Stimulated activated CD4-positive, alpha-beta T cell treated with anti-CD3 and anti-CD28 coated beads, Interleukin-12 subunit alpha, Interleukin-12 subunit beta, amount 100 ng/mL, for 48 hours (primary cell): ENCODE measurements around the gene EPN3.

Experiments
- DNase-seq, 3 donors: peaks; one replicate each; pipeline ENCODE4 v3.0.0-alpha.2; 2020; ENCODE audit warnings: low read depth in 2 of 3, low spot score in 1 of 3

EPN3 gene

DNA sequence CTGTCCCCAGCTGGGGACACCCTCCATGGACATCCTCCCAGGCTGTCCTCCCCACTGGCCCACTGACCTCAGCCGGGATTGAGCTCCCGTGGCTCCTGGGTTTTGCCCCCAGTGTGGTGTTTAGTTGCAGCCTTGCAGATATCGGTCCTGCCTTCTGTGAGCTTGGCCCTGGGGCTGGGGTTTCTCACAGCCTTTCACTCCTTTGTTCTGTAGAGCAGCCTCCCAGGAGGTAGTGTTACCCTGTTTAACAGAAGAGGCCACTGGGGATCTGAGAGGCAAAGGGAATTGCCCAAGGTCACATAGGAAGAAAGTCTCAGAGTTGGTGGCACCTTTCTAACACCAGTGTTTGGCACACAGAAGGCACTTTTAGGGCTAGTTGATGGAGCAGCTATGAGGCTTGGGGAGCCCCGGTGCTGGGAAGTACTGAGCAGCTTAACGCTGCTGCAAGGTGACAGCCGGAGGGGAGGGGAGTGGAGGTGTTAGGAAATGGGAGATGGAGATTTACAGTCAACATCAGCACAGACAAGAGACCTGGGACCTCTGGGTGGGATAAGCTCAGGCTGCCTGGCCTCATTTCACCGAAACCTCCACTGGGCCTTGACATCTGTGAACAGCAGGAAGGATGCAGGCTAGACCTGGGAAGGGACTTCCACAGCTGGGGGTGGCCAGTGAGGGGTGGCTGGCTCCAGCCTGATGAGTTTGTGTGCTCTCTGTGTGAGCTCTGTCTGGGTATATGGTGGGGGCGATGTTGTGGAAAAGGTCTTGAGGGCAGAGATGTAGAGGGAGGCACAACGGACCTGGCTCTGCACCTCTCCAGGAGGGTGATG, 54.1 kb downstream of the EPN3 start:
- no peak for DNase-seq

DNA sequence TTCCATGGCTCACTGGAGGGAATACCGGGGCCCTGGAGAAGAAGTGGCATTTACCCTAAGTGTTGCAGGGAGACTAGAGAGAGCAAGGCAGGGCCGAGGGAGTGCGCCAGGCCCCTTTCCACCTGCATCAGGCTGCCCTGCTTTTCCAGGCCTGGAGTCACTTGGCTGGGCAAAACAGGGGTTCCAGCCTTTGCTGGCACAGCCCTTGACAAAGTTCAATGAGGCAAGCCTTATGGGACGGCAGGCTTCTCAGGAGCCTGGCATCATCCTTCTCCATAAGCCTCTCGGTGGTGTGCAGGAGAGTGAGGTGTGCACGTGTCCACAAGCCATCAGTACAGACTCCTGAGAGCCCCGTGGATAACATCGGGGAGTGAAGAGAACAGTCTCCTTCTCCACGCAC, 55.0 kb downstream of the EPN3 start:
- no peak for DNase-seq

DNA sequence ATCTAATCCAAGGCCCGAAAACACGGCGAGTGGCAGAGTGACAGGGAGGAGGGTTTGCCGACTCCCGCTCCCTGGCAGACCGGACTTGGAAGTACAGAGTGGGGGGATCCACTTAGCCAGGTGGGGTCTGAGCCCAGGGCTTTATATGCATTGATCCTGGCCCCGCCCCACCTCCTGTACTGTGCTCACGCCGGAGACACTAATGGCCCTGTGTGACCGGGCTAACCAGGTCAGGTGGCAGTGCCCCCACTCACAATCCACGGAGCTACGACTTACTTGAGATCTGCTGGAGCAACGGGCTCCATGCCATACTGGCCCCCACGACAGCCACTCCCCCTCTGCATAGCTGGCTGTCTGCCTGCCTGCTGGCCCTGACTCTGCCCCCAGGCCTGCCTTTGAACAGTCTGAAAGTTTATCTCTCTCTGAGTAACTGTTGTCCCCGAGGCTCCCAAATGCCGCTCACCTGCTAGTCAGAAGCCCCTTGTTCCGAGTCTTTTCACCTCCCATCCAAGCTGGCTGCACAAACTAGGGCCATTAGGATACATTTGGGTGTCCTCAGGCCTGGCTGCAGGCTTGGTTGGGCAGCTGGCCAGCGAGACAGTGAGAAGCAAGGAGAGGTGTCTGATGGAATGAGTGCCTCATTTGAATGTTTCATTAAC, 56.0 kb downstream of the EPN3 start:
- DNase-seq = no peak

DNA sequence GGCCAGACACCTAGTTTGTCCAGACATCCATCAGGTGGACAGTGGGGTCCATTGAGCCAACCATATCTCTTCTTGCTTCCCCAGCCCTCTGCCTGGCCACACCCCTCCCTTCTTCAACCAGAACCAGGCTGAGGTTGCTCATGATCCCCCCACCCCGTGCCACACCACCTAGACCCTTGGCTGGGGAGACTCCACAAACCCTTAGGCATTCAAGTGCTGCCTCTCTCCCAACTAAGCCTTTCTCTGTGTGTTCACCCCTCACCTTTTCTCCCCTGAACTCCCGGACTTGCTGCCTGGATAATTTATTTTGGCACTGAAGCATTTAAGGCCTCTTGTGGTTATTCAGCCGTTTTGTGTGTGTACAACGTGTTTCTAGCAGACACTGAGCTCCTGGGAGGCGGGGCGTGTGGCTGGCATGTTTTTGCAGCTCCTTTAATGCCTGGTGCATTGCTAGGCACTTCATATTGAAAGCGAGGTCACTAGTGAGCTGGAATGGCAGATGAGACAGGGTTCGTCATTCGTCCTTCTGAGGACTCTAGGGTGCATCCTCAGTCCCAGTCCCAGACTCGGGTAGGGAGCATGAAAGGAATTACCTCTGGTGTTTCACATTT, 56.7 kb downstream of the EPN3 start:
- DNase-seq = no peak

DNA sequence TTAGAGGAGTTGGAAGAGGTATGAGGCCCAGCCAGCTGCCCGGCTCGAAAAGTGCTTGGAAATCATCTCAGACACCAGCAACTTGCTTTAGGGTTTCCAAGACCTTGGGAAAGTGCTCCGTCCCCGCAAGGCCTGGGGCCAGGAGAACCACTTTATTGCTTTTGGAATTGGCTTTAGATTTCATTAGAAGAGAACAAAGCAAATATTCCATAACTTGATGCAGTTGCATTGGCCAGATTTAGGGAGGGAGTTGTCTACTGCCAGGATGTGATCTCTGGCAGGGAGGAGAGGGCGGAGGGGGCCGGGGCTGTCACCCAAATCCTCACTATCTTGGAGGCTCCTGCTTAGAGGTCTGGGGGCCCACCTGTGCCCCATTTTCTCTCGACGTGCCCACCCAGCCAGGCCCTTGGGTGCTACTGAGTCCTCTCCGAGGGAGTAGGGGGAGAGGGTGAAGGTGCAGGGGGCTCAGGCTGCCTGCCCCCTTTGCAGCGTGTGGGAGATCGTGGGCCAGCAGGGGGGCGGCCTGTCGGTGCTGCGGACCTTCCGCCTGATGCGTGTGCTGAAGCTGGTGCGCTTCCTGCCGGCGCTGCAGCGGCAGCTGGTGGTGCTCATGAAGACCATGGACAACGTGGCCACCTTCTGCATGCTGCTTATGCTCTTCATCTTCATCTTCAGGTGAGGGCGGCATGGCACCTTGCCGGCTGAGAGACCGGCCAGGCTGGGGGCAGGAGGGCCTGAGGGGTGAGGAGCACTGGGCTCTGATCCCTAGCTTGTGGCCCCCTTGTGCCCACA, 58.6 kb downstream of the EPN3 start:
- no peak for DNase-seq

DNA sequence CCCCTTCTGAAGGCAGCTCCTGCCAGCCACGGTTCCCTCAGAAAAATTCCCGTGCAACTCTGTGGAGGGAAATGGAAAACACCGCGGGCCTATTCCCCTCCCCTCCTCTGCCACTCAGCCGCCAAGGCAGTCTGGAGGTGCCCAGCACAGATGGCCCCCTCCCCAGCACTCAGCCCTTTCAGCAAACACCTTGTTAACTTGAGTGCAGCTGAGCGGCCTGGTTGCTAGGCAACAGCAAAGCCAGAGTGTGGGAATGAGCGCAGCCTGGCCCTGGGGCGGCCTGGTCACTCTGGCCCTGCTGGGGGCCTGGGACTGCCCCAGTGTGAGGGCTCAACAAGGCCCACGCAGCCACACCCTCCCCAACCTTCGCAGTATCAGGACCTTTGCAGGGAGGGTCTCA, 60.8 kb downstream of the EPN3 start:
- DNase-seq = no peak
